GM19455 (cell line): ENCODE data around the gene MMS19.
A peak's percentile ranks its signal among the peaks of the same experiment; 100 is the strongest.
"Not testable (repeated sequence)": the region's sequence is repeated elsewhere in the genome, so short reads cannot be mapped to it uniquely, and the experiment has no call there.

Experiments
- ATAC-seq: cut with Tn5 transposase; IDR thresholded peaks from one replicate; pipeline ENCODE4 v1.9.1; 2021; ENCODE audit not compliant: unreplicated experiment

MMS19 gene

GRCh38 chr10:97498076-97498840, at the start of gene MMS19:
Gene MMS19 (minus strand): TSS chr10:97498422. CDS start chr10:97498384, 38 bp downstream.
- ATAC-seq = peak; percentile 92

DNA sequence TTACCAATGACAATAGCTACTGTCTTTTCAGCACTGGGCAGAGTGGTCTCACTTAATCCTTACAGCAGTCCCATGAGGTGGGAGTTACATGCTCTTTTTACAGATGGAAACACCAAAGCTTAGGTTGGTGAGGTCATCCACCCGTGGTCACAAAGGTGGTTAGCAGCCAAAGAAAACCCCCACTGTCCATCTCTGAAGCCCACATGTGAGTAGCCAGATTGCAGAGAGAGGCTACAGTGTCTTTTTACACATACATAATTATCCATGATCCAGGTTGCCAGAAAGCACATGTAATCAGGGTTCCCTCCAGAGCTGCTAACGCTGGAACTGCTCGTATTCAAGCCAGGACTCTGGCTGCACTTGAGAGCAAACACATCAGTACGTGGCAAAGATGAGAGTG, 49.7 kb upstream of the MMS19 start:
- no peak for ATAC-seq

DNA sequence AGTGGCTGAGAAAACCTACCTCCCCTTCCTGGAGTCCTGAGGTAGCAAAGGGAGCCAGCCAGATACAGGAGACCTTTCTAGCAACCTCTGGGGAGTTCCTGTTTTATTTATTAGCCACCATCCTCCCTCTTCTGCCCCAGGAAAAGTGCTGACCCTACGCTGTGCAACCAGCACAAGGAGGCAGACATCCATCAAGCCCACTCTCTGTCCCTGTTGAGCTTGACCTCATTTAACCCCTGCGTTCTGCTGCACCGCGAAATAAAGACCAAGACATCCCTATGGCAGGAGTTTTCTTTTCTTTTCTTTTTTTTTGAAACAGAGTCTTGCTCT, 49.0 kb upstream of the MMS19 start:
- ATAC-seq = no peak

- ATAC-seq = no peak
Observed at GRCh38 chr10:97546456-97547270, 48.4 kb upstream of the MMS19 start.

- ATAC-seq = no peak
Observed at GRCh38 chr10:97543025-97543546, 44.9 kb upstream of the MMS19 start.

GRCh38 chr10:97542169-97543024, 44.2 kb upstream of the MMS19 start:
- ATAC-seq = no peak

DNA sequence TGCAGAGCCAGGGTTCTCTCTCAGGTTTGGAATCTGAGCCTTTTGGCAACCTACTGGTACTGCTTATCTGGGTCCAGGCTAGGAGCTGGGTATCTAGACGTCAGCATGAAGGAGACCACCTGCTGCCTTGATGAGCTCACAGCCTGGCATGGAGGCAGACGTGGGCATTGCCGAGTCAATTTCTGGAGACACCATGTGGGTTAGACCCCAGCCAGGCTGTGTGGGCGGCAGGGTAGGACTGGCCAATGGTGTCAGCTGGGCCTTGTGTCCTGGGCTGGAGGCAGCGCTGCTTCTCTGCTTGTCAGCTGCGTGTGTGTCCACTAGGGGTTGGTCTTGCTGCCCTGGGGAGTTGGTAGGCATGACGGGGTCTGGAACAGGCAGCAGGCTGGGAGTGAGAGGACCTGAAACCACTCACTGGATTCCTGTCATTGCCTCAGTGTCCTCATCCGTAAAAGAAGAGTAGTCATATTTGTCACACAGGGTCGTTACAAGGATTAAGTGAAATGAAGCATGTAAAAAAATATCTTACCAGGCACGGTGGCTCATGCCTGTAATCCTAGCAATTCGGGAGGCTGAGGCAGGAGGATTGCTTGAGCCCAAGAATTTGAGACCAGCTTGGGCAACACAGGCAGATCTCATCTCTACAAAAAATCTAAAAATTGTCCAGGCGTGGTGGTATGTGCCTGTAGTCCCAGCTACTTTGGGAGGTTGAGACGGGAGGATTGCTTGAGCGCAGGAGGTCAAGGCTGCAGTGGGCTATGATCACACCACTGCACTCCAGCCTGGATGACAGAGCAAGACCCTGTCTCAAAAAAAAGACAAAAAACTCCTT, 42.7 kb upstream of the MMS19 start:
- no peak for ATAC-seq

GRCh38 chr10:97539523-97540200, 41.4 kb upstream of the MMS19 start:
- ATAC-seq = no peak

DNA sequence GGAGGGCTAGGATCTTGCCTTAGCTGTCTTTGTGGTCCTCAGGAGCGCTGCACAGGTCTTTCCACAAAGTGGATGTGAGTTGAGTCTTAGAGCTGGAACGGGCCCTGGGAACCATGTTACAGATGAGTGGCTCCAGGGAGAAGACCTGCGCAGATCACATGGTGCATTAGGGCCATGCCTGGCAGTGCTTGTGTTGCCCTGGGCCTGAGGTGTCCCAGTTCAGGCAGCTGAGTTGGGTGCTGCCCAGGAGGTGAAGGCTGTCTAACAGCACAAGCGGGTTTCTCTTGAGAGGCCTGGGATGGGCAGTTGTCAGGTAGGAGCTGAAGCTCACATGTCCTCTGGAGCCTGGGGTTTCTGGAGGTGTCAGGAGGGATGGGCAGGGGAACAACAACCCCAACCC, 40.6 kb upstream of the MMS19 start:
- ATAC-seq = no peak

DNA sequence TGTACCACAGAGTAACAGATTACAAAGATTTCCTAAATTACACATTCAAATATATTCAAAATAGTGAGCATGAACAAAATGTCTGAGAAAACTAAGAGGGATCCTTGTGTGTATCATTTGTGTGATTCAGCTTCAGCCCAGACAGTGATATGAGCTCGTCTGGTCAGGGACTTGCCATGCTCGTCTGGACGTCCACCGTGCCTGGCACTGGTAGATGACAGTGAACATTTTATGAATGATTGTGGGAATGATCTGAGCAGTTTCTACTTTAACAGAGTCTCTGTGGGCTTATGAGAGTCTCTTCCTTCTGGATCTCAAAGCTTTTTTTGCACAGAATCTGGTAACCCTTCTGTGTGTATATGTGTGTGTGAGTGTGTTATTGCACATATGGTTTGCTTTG, 40.2 kb upstream of the MMS19 start:
- no peak for ATAC-seq

- no peak for ATAC-seq
Observed at GRCh38 chr10:97537186-97537869, 39.1 kb upstream of the MMS19 start.

DNA sequence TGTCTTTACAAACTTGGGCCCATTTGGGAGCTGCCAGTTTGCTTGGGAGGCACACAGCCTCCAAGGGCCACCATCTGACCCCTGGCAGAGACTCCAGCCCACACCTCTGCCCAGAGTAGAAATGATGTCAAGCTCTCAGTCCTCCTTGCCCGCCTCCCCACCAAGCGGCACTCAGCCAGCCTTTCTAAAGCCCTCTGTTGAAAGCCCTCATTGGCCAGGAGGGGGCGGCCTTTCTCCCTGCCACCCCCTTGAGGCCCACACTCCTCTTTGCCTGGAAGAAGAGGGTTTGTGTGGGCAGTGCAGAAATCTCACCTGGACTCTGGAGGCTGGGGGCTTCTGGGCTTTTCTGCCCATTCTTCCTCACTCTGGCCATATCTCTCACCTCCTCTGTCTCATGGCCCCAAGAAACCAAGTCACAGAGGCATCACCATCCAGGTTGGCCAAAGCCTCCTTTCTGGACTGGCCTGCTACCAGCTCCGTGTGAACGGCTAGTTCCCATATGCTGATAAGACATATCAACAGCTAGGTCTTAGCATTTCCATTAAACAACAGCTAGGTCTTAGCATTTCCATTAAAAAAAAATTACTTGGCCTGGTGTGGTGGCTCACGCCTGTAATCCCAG, 36.6 kb upstream of the MMS19 start:
- no peak for ATAC-seq

DNA sequence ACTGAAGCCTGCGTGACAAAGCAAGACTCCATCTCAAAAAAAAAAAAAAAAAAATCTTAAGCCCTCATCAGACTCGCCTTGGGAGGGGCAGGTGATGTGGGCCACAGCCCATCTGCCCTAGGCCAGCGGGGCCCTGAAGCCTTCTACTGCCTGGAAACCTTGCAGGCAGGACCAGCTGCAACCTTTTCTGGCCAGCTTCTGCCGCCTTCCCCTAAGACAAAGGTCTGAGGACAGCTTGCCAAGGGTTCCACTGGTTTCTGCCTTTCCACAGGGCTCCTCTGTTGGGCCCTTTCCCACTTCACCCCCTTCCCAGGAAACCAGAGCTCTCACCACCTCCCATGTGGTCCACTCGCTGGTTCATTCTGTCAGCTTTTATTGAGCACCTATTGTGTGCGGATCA, 35.7 kb upstream of the MMS19 start:
- ATAC-seq = no peak

DNA sequence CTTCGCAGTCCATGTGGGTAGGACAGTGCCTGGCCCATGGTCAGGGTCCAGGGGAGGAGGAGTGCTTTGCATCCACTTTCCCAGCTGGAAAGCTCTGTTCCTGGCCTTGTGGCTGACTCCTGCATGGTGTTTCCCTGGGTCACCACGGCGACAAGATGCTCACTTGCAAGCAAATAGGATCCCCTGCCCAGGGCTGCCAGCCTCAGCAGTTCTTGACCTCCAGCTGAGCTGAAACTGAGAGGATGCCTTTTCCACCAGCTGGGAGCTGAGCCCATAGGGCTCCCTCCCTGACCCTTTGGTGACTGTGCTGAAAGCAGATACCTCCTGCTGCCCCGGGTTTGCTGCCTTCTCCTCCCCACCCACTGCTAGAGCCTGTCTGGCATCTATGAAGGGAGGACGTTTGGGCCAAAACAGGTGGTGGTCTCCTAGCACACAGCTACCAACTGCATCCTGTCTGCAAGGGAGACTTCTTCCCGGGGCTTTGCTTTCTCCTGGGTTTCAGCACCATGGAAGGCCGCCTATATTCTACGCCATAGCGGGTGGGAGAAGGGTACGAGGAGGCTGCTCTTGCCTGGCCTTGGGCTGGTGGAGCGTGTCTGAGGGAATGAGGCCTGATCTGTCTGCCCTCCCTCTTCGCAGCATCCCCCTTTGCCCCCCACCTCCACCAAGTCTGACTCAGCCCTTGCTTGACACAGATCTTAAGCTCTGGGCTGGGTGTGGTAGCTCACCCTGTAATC, 34.9 kb upstream of the MMS19 start:
- no peak for ATAC-seq

- ATAC-seq = no peak
Observed at GRCh38 chr10:97531401-97531986, 33.3 kb upstream of the MMS19 start.

DNA sequence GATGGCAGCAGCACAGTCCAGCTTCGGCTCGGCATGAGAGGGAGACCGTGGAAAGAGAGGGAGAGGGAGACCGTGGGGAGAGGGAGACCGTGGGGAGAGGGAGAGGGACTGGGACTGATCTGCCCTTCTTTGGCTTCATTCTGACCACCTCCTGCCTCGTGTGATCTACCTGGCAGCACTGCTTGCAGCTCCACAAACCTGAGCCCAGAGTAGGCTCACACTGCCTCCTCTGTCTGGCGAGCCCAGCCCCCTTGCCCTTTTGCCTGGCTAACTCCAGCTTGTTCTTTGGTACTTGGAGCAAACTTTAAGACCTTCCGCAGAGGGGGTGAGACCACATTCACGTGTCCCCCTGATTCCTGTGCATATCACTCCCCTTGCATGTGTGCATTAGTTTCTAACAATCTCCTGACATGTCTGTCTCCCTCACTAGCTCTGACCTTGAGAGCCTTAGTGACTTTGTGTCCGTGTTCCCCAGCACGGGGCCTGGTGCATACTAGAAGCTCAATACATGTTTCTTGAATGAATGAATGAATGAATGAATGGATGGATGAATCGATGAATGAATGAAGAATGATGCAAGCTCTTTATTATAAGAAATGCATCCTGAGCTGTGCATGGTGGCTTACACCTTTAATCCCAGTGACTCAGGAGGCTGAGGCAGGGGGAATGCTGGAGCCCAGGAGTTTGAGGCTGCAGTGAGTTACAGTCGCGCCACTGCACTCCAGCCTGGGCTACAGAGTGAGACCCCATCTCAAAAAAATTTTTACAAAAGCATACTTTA, 31.7 kb upstream of the MMS19 start:
- no peak for ATAC-seq

- not testable (repeated sequence) for ATAC-seq
Observed at GRCh38 chr10:97528876-97529275, 30.7 kb upstream of the MMS19 start.
